Adrenal gland (tissue), 5 donors: ENCODE data around the gene USP22.

Source experiments
- POLR2A ChIP-seq, 2 donors: fragments of 450-650 bp; IDR thresholded peaks; one replicate each; pipeline ENCODE4 v1.6.1; 2017; ENCODE audit warnings: antibody characterized with exemption in 2 of 2, mild to moderate bottlenecking in 2 of 2, moderate library complexity in 1 of 2
- TF ChIP-seq, protein P1 (sequence below), 6 experiments: fragments of 450-650 bp in 4 of 6; fragments of 200-600 bp in 2 of 6; sonication (generic) in 1 of 6; IDR thresholded peaks; 1 replicate in 5 of 6; 2 replicates in 1 of 6; pipeline versions ENCODE4 v1.5.1 to v1.8.0; 2016 to 2021; ENCODE audit warnings: antibody characterized with exemption in 6 of 6, mild to moderate bottlenecking in 2 of 6, moderate library complexity in 1 of 6
- donor health status: DM: no; HTN: no; CAD: no.

- TF ChIP-seq POLR2A (IDR thresholded peaks at IDR 0.05) = no peak
- TF ChIP-seq, protein P1, sequence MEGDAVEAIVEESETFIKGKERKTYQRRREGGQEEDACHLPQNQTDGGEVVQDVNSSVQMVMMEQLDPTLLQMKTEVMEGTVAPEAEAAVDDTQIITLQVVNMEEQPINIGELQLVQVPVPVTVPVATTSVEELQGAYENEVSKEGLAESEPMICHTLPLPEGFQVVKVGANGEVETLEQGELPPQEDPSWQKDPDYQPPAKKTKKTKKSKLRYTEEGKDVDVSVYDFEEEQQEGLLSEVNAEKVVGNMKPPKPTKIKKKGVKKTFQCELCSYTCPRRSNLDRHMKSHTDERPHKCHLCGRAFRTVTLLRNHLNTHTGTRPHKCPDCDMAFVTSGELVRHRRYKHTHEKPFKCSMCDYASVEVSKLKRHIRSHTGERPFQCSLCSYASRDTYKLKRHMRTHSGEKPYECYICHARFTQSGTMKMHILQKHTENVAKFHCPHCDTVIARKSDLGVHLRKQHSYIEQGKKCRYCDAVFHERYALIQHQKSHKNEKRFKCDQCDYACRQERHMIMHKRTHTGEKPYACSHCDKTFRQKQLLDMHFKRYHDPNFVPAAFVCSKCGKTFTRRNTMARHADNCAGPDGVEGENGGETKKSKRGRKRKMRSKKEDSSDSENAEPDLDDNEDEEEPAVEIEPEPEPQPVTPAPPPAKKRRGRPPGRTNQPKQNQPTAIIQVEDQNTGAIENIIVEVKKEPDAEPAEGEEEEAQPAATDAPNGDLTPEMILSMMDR (IDR thresholded peaks at IDR 0.05) = peak in 5 of 6 experiments; percentile 8 to 49 (median 32)
Observed at GRCh38 chr17:21039839-21040575, 2.8 kb downstream of the USP22 start.
